ENCODE measurements around the gene HDAC1.
A peak's percentile ranks its signal among the peaks of the same experiment; 100 is the strongest.
"Not testable (repeated sequence)": the region's sequence is repeated elsewhere in the genome, so short reads cannot be mapped to it uniquely, and the experiment has no call there.

Gene HDAC1

DNA sequence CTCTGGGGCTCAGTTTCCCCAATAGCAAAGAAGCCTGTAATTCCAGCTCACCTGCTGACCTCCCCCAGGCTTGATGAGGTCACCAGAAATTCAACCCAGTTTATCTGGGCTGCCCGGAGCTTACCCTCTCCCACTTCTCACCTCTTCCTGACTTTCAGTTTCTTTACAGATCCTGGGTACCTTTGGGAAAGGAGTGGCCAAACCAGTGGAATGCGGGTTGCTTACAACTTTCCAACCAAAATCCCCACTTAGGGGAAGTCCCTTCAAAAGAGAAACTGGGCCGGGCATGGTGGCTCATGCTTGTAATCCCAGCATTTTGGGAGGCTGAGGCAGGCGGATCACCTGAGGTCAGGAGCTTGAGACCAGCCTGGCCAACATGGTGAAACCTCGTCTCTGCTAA lies 50.1 kb downstream of the HDAC1 start:
- H3K27ac ChIP-seq: no peak overlapping the region
- no peak for DNase-seq (ENCODE audit: low read depth, low spot score)

- H3K27ac ChIP-seq: no peak overlapping the region
- no peak for DNase-seq (ENCODE audit: low read depth, low spot score)
These were observed 50.8 kb downstream of the HDAC1 start for GRCh38 chr1:32342704-32343103.

GRCh38 chr1:32345289-32345827 lies 53.5 kb downstream of the HDAC1 start:
- no peak overlapping the region for H3K27ac ChIP-seq
- DNase-seq (ENCODE audit: low read depth, low spot score): no peak

GRCh38 chr1:32346532-32347157 lies 54.8 kb downstream of the HDAC1 start:
- H3K27ac ChIP-seq: no peak overlapping the region
- no peak for DNase-seq (ENCODE audit: low read depth, low spot score)

GRCh38 chr1:32349211-32349708 lies 57.4 kb downstream of the HDAC1 start:
- no peak for DNase-seq (ENCODE audit: low read depth, low spot score)
- no peak overlapping the region for H3K27ac ChIP-seq

DNA sequence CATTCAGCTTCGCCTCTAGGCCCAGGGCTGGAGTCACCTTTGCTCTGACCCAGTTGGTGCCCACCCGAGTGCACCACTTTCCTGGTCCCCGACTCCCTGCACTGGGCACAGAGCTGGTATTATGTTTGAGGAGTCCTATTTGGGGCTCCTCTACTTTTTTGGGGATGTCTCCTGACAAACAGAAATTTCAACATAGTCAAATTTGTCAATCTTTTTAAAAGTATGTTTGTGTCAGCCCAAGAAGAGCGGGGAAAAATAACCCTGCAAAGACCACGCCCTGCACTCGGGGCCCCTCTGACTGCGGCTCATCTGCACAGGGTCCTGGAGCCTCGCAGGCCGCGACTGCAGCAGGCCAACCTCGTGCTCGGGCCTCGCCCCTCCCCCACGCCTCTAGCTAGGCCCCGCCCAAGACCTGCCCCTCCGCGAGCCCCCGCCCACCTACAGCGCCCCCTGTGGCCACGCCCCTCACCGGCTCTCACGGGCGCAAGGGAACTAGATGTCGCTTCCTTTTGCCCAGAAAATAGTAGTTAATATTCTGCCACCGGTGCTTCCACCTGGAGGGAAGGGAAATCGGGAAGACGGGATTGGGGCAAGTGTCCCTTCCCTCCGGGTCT lies 59.0 kb downstream of the HDAC1 start:
- no peak for DNase-seq (ENCODE audit: low read depth, low spot score)
- H3K27ac ChIP-seq: peak overlapping the region; percentile 65

DNA sequence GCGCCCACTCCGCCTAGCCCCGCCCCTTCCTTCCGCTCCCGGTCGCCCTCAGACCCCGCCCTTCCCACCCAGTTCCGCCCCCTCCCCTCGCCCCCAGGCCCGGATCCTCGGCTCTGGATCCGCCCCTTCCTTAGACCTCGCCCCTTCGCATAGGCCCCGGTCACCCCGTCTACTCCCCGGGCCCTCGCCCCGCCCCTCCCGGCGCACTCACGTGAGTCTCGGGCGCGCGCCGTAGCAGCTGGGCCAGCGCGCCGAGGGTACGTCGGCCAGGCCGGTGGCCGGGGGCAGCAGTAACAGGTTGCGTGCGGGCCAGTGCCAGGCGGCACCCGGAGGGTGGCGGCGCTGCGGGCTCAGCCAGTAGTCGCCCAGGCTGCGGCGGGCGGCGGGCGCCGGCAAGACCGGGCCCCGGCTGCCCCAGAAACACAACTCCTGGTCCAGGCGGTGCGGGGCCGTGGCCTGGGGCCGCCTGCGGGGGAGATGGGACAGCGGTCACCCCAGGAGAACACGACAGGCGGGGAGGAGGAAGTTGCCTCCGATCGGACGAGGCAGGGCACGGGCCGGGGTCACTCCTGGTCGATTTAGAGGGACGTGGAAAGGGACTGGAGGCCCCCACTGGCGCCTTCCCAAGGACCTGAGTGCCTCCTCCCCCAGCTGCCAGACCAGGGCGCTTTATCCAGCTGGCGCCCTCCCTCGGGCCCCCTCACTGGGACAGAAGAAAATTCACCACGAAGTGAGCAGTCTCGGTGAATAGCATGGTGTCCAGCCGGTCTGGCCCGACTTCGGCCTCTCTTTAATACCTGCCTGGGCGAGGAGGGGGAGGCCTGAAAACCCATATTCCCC lies 59.7 kb downstream of the HDAC1 start:
- DNase-seq (ENCODE audit: low read depth, low spot score): no peak
- H3K27ac ChIP-seq: peak overlapping the region; percentile 65

DNA sequence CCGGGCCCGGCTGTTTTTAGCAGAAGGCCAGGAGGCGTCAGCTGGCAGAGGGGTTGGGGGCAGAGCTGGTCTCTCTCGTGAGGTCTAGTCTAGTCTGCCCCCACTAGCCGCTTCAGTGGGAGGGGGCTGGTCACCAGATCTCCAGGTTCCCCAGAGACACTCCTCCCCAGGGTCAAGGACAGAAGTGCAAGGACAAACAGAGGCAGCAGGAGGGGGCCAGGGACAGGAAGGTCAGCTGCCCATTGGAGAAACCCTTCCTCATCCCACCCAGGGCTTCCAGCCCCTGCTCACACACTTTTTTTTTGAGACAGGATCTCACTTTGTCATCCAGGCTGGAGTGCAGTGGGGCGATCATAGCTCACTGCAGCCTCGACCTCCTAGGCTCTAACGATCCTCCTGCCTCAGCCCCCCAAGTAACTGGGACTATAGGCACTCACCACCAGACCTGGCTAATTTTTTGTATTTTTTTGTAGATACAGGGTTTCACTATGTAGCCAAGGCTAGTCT lies 60.4 kb downstream of the HDAC1 start:
- no peak for DNase-seq (ENCODE audit: low read depth, low spot score)
- H3K27ac ChIP-seq: peak overlapping the region; percentile 65

GRCh38 chr1:32352831-32353383 lies 61.0 kb downstream of the HDAC1 start:
- no peak overlapping the region for H3K27ac ChIP-seq
- no peak for DNase-seq (ENCODE audit: low read depth, low spot score)

GRCh38 chr1:32353431-32353830 lies 61.5 kb downstream of the HDAC1 start:
- no peak for DNase-seq (ENCODE audit: low read depth, low spot score)
- no peak overlapping the region for H3K27ac ChIP-seq

DNA sequence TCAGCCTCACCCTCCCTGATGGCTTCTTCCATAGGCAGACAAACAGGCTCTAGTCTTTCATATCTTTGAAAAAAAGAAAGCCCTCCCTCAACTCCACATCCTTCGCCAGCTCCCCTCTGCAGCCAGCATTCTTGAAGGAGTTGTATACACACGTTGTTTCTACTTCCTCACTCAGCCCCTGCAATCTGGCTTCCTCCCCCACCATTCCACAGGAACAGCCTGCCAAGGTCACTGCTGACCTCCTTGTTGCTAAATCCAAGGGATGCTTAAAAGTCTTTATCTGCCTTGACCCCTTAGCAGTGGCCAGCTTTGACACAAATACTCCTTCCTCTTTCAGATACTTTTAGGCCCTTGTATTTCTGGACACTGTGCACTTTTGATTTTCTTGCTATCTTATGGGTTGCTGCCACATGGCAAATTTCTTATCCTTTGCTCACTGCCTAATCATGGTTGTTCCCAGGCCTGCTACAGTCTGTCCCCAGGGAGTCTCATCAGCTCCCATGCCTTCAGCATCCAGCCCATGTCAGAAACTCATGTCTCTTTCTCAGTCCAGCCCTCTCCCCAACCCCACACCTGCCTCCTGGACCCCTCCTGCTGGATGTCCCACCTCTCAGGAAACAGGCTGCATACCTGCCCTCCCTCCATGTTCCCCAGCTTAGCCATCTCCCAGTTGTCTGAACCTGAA lies 62.1 kb downstream of the HDAC1 start:
- no peak overlapping the region for H3K27ac ChIP-seq
- no peak for DNase-seq (ENCODE audit: low read depth, low spot score)

- DNase-seq (ENCODE audit: low read depth, low spot score); H3K27ac ChIP-seq: not testable (repeated sequence)
These were observed 63.9 kb downstream of the HDAC1 start for GRCh38 chr1:32355778-32356177.

- no peak for DNase-seq (ENCODE audit: low read depth, low spot score)
- no peak overlapping the region for H3K27ac ChIP-seq
These were observed 64.6 kb downstream of the HDAC1 start for GRCh38 chr1:32356478-32356877.

DNA sequence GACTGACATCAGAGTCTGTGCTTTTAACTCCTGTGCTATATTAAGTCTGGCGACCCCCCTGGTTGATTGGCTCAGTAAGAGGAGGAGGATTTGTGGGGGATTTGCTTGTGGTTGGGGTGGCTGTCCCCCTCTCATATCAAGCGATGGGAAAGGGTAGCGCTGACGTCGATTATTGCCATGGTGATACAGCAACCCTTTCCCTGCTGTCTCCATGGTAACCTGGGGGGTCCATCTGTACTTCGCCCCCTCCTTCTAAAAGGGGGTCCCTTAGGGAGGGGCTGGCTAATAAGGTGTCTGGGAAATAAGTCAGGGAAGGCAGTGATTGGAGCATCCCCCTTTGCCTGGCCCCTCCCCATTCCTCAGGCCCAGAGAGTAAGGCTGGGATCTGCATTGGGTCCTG lies 65.7 kb downstream of the HDAC1 start:
- H3K27ac ChIP-seq: no peak overlapping the region
- DNase-seq (ENCODE audit: low read depth, low spot score): no peak

DNA sequence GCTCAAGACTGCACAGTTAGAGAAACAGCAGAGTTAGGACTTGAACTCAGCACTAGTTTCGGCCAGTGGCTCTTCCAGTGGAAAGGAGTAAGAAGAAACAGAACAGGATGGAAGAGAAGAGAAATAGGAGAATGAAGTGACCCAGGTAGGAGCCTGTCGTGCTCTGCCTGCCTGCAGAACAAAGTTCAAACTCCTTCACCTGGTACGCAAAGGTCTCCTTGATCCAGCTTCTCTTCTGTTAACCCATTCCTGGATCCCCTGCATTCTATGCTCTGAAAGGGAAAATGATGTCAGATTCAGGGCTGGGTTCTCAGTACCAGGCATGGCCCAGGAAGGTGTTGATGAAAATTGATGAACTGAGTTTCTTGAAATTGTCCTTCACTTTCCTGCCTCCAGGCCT lies 66.6 kb downstream of the HDAC1 start:
- DNase-seq (ENCODE audit: low read depth, low spot score): no peak
- no peak overlapping the region for H3K27ac ChIP-seq

DNA sequence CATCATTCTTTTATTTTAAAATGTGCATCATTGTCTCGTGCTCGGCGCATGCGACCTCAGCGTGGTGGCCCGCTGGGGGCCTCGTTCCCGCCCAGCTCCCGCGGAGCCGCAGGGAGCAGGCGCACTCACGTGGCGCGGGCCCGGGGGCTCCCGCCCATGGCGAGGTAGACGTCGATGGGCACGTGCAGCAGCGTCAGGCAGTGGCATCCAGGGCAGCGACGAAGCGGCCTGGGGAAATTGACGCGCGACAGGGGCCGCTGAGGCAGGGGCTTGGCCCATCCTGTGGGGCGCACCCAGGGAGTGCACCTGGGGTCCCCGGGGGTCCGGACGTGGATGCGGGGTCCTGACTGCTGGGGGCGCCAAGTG lies 69.4 kb downstream of the HDAC1 start:
- no peak overlapping the region for H3K27ac ChIP-seq
- no peak for DNase-seq (ENCODE audit: low read depth, low spot score)

DNA sequence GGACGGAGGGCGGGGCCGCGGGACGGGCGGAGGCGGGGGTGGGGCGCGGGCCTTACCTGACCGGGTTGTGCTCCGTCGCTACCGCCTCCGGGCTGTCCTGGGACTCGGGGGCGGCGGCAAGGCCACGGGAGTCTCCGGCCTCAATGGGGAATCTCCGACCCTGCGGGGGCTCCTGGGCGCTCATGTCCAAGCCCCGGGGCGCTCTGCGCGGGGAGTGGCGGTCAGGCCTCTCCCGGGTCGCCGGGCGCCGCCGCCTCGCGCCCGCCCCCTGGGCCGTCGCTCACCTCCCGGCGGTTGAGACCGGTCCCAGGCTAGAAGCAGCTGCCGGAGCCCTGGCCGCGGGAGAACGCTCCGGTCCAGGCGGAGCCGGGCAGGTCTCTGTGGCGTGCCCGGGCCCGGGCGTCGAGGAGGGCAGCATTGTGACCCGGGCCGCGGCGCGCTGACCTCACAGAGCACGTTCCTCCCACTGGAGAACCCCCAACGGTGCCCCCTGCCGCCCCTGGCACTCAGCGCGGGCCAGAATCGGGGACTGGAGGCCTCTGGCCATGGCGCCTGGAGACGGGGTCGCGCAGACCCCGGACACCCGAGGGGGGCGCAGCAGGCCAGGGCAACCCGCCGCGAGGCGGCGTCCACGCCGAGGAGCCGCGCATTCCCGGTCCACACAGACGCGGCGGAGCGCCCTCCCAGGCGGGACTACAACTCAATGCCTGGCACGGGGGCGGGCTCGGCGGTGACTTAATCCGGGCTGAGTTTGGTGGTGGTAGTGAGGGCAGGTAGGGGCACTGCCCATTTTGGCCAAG lies 70.0 kb downstream of the HDAC1 start:
- no peak for DNase-seq (ENCODE audit: low read depth, low spot score)
- H3K27ac ChIP-seq: no peak overlapping the region

DNA sequence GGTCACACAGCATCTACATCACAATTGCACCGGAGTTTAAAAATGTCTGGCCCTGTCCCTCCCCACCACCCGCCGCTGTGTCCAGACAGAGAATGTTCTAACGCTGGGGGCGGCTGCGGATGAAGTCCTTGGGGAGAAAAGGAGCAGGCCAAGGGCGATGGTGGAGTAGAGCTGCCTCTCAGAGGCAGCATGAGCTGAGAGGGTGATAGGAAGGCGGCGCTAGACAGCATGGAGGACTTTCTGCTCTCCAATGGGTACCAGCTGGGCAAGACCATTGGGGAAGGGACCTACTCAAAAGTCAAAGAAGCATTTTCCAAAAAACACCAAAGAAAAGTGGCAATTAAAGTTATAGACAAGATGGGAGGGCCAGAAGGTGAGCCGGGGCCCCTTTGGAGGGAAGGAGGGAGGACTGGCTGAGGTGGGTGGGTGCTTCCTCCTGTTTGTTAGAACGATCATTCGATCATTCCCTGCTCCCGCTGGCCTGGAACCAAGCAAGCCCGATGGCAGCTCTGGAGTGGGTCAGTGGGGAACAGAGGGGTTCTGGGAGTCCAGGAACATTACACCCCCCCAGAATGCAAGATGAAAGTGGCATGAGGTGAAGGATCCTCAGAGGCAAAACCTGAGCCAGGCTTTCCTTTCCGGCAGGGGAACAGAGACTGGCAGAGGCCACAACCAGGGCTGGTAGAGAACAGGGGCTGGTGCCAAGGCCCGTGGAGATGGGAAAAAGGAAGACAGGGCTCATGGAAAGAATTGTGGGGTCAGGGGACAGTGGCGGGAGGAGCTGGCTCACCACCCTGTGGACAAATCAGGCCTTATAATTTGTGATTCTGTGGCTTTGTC lies 70.8 kb downstream of the HDAC1 start, which contains the start of the genes FAM229A and TSSK3:
TSS of gene FAM229A (minus strand) at position 12 of the 840 bp plus-strand sequence. CDS start 394 bp downstream, outside the sequence.
TSS of gene TSSK3 (plus strand) at position 66 of the 840 bp plus-strand sequence. CDS start at position 229, 163 bp downstream.
- no peak for DNase-seq (ENCODE audit: low read depth, low spot score)

More for the DNA sequence above, 70.8 kb downstream of the HDAC1 start, which contains the start of the genes FAM229A and TSSK3:
- no peak within 1 kb of the TSS for H3K27ac ChIP-seq
